ENCODE results near the gene TRIM46. TPM values are rescaled to one million over a fixed set of nuclear protein-coding genes. Genes with fewer than 3 reads are reported as not detected.

Gene TRIM46
- total RNA-seq, 4 donors from 2014 or later: 0.17 to 1.2 (median 0.62) TPM; not detected in 1

DNA sequence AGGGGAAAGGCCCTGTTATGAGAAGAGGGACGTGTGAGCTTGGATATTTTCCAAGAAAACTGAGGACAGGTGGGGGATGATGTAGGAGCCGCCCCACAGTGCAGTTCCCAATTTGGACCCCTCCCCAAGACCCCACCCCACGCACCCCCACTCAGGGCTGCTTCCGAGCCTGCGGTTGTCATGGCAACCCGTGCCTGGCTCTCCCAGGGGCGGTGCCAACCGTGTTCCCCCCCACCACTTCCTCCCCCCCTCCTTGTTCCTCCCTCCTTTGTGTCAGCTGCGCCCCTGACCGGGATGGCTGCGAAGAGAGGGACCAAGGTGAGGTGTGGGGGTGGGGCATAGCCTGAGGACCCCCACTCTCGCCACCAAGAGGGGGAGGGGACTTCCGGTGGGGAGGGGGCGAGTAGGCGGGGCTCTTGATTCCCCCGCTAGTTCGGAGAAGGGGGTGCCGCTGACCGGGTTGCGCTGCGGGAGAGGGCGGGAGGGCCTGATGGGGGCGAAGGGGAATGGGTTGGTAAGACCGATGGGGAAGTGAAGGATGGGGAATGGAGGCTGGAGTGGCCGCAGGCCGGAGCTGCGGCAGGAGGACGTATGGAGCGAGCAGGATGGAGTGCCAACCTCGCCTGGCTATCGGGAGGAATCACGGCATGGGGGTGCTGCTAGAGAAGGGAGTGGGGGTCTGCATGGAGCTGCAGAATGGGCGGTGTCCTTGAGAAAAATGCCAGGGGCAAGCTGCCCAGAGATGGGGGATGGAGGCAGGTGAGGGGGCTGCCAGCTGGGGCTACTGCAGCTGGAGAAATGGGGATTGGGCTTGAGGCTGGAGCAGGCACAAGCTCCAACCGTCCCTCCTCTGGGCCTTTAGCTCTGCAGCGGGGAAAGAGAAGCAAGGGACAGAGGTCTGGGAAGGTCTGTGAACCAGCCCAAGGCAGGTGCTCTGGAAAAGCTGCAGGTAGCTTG lies 953 bp downstream of the TRIM46 start:
- intact Hi-C loops (cut with DNase I; ENCODE audit: low total_unique reads): no loop called here
- H3K4me3 ChIP-seq (ENCODE audit: low read depth, poor library complexity, severe bottlenecking): no peak overlapping the region
- TF ChIP-seq, protein P1, sequence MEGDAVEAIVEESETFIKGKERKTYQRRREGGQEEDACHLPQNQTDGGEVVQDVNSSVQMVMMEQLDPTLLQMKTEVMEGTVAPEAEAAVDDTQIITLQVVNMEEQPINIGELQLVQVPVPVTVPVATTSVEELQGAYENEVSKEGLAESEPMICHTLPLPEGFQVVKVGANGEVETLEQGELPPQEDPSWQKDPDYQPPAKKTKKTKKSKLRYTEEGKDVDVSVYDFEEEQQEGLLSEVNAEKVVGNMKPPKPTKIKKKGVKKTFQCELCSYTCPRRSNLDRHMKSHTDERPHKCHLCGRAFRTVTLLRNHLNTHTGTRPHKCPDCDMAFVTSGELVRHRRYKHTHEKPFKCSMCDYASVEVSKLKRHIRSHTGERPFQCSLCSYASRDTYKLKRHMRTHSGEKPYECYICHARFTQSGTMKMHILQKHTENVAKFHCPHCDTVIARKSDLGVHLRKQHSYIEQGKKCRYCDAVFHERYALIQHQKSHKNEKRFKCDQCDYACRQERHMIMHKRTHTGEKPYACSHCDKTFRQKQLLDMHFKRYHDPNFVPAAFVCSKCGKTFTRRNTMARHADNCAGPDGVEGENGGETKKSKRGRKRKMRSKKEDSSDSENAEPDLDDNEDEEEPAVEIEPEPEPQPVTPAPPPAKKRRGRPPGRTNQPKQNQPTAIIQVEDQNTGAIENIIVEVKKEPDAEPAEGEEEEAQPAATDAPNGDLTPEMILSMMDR (IDR thresholded peaks at IDR 0.05): no peak
- no peak for TF ChIP-seq POLR2A (IDR thresholded peaks at IDR 0.05)
- DNase-seq (ENCODE audit: low spot score in 2 of 2): peak in 1 of 2 donors; percentile 84
- 10 to 12% methylated on average over 34 of the region's 35 CpGs for WGBS, 2 donors

GRCh38 chr1:155175281-155175926 lies 1.8 kb downstream of the TRIM46 start:
- no peak for TF ChIP-seq POLR2A (IDR thresholded peaks at IDR 0.05)
- TF ChIP-seq, protein P1 (IDR thresholded peaks at IDR 0.05): no peak
- intact Hi-C loops (cut with DNase I; ENCODE audit: low total_unique reads): no loop called here
- 81 to 84% methylated on average over 12 of the region's 12 CpGs for WGBS, 2 donors
- peak in 1 of 2 donors; percentile 79 for DNase-seq (ENCODE audit: low spot score in 2 of 2)
- H3K4me3 ChIP-seq (ENCODE audit: low read depth, poor library complexity, severe bottlenecking): no peak overlapping the region

DNA sequence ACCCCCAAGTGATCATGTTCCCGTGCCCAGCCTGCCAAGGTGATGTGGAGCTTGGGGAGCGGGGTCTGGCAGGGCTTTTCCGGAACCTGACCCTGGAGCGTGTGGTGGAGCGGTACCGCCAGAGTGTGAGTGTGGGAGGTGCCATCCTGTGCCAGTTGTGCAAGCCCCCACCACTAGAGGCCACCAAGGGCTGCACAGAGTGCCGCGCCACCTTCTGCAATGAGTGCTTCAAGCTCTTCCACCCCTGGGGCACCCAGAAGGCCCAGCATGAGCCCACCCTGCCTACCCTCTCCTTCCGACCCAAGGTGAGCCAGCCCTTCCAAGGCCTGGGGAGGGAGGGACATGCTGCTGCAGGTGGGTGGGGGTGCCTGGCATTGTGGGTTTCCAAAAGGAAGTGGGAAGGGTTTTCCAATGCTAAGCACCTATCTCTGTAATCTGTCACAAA lies 2.3 kb downstream of the TRIM46 start:
- intact Hi-C loops (cut with DNase I; ENCODE audit: low total_unique reads): no loop called here
- peak in 1 of 2 donors; percentile 84 for DNase-seq (ENCODE audit: low spot score in 2 of 2)
- WGBS, 2 donors: 74 to 75% methylated on average over 9 of the region's 9 CpGs
- no peak overlapping the region for H3K4me3 ChIP-seq (ENCODE audit: low read depth, poor library complexity, severe bottlenecking)
- no peak for TF ChIP-seq POLR2A (IDR thresholded peaks at IDR 0.05)
- TF ChIP-seq, protein P1 (IDR thresholded peaks at IDR 0.05): no peak

DNA sequence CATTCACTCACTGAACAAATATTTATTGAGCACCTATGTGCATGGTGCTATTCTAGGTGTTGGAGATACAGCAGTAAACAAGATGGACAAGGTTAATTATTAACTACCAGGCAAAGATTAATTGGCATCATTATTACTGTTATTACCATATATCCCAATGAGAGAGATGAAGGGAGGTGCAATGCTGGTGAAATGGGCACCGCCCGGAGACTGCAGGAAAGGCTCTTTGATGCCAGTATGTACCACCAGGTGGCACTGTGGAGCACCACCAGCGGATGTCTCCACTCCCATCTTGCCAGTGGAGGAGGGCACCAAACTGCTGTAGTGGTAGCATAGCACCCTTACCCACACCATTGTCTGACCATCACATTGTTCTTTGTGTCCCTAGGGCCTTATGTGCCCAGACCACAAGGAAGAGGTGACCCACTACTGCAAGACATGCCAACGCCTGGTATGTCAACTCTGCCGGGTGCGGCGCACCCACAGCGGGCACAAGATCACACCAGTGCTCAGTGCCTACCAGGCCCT lies 3.0 kb downstream of the TRIM46 start:
- intact Hi-C loops (cut with DNase I; ENCODE audit: low total_unique reads): no loop called here
- 60 to 63% methylated on average over 8 of the region's 8 CpGs for WGBS, 2 donors
- H3K4me3 ChIP-seq (ENCODE audit: low read depth, poor library complexity, severe bottlenecking): no peak overlapping the region
- peak; percentile 77 to 96 for DNase-seq (ENCODE audit: low spot score in 2 of 2)
- no peak for TF ChIP-seq POLR2A (IDR thresholded peaks at IDR 0.05)
- TF ChIP-seq, protein P1 (IDR thresholded peaks at IDR 0.05): peak in 1 of 3 donors; percentile 11

DNA sequence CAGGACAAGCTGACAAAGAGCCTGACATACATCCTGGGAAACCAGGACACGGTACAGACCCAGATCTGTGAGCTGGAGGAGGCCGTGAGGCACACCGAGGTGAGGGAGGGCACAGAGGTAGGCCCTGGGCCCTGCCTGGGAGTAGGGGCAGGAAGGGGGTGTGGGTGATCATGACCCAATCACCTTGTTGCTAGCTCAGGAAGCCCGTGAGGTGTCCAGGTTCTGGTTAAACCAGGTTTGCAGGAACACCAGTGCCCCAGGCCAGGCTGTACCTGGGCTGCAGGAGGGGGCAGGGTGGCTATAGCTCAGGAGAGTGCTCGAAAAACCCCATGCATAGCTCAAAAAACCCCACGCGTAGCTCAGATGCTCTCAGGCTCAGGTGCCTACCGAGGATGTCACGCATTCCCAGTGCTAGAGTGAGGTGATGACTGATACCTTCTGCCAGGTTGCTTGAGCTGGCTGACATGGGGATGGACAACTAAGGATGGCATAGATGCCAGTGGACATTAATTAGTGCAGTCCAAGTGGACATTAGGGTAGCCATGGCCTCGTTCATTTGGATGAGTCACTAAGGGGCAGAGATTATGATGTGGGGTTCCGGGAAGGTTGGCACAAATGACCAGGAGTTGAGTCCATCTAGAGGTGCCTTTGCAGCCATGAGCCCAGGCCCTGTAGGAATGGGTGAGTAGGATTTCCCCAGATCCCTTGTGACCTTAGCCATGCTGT lies 3.7 kb downstream of the TRIM46 start:
- H3K4me3 ChIP-seq (ENCODE audit: low read depth, poor library complexity, severe bottlenecking): no peak overlapping the region
- peak; percentile 20 to 75 for DNase-seq (ENCODE audit: low spot score in 2 of 2)
- no peak for TF ChIP-seq POLR2A (IDR thresholded peaks at IDR 0.05)
- TF ChIP-seq, protein P1 (IDR thresholded peaks at IDR 0.05): no peak
- 65 to 75% methylated on average over 11 of the region's 11 CpGs for WGBS, 2 donors
- intact Hi-C loops (cut with DNase I; ENCODE audit: low total_unique reads): no loop called here

Data from lower leg skin (tissue), 4 donors.